MG63 (cell line): ENCODE measurements around the gene PCBP4. TPM values are rescaled to one million over a fixed set of nuclear protein-coding genes. Genes with fewer than 3 reads are reported as not detected.
"Not testable (repeated sequence)": the region's sequence is repeated elsewhere in the genome, so short reads cannot be mapped to it uniquely, and the experiment has no call there.

Source experiments
- DNase-seq: peaks from one replicate; pipeline ENCODE4 v3.0.0-alpha.2; 2020
- H3K27me3 ChIP-seq: fragments of 250-450 bp; sonication (Bioruptor Pico); 2 replicates; pipeline ENCODE4 v1.5.1; 2020; ENCODE audit warnings: mild to moderate bottlenecking, moderate library complexity
- H3K36me3 ChIP-seq: fragments of 250-450 bp; sonication (Bioruptor Pico); 2 replicates; pipeline ENCODE4 v1.5.1; 2020; ENCODE audit warnings: mild to moderate bottlenecking, moderate library complexity
- H3K4me3 ChIP-seq: fragments of 250-450 bp; sonication (Bioruptor Pico); 2 replicates; pipeline ENCODE4 v1.5.1; 2020; ENCODE audit warnings: mild to moderate bottlenecking, moderate library complexity
- H3K9me3 ChIP-seq: fragments of 250-450 bp; sonication (Bioruptor Pico); 2 replicates; pipeline ENCODE4 v1.5.1; 2020; ENCODE audit warnings: mild to moderate bottlenecking, moderate library complexity
- total RNA-seq: library from RNA; depleted of rRNA; stranded (reverse); fragments of >200 nt; shearing (Covaris generic); gene quantifications from 2 replicates; pipeline ENCODE4 v1.2.3, GENCODE V29; 2014; ENCODE audit warnings: low replicate concordance

Gene PCBP4
- total RNA-seq, 1 experiment from 2014 or later = 24.8 TPM

GRCh38 chr3:51940648-51941462, 26.4 kb downstream of the PCBP4 start:
- H3K9me3 ChIP-seq = no peaks in the 10 kb centered on the region
- peaks cover 7% of the 10 kb centered on the region for H3K36me3 ChIP-seq
- H3K4me3 ChIP-seq = peak overlapping the region; percentile 88
- H3K27me3 ChIP-seq = no peaks in the 10 kb centered on the region
- no peak for DNase-seq

GRCh38 chr3:51938780-51939425, 28.4 kb downstream of the PCBP4 start:
- DNase-seq = no peak
- H3K27me3 ChIP-seq = no peaks in the 10 kb centered on the region
- no peaks in the 10 kb centered on the region for H3K9me3 ChIP-seq
- H3K4me3 ChIP-seq = no peak overlapping the region
- peaks cover 7% of the 10 kb centered on the region for H3K36me3 ChIP-seq

- Histone ChIP-seq H3K9me3 (no peaks in the 10 kb centered on the region), H3K27me3 (no peaks in the 10 kb centered on the region), H3K4me3 (no peak overlapping the region), H3K36me3 (peaks cover 7% of the 10 kb centered on the region)
- no peak for DNase-seq
Measured at GRCh38 chr3:51937611-51938450, 29.4 kb downstream of the PCBP4 start.

- H3K36me3 ChIP-seq = peaks cover 7% of the 10 kb centered on the region
- DNase-seq = peak; percentile 16
- H3K4me3 ChIP-seq = no peak overlapping the region
- no peaks in the 10 kb centered on the region for H3K27me3 ChIP-seq
- H3K9me3 ChIP-seq = no peaks in the 10 kb centered on the region
Measured at GRCh38 chr3:51937014-51937413, 30.2 kb downstream of the PCBP4 start.

DNA sequence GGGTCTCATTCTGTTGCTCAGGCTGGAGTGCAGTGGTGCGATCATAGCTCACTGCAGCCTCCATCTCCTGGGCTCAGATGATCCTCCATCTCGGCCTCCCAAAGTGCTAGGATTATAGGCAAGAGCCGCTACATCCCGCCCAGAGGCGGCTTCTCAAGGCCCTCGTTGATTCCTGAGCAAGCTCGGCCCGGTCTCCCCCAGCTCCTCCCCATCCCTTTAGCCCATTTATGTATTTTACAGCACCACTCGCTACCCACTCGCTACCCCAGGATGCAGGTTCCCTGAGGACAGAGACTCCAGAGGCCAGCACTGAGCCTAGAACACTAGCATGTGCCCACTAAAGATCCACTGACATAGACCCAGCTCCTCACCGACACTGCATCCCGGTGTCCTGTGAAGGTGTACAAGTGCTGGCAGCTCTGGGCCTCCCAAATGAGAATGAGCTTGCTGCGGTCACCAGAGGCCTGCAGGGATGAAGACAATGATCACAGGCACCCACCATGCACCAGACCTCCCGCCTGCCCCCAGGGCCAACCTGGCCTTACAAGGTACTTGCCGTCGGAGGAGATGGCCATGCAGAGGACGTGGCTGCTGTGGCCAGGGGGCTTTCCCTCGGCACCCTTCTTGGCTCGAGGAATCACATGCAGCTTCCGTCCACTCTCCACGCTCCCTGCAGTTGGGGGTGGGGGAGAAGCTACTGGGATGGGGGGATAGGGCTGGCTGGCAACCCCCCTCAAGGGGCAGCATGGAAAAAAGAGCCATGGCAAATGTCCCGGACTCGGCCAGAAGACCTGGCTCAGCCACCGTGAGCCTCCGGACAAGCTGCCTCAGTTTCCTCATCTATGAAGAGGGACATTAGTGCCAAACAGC, 31.1 kb downstream of the PCBP4 start:
- H3K27me3 ChIP-seq = no peaks in the 10 kb centered on the region
- peaks cover 7% of the 10 kb centered on the region for H3K36me3 ChIP-seq
- H3K4me3 ChIP-seq = no peak overlapping the region
- DNase-seq = no peak
- no peaks in the 10 kb centered on the region for H3K9me3 ChIP-seq

DNA sequence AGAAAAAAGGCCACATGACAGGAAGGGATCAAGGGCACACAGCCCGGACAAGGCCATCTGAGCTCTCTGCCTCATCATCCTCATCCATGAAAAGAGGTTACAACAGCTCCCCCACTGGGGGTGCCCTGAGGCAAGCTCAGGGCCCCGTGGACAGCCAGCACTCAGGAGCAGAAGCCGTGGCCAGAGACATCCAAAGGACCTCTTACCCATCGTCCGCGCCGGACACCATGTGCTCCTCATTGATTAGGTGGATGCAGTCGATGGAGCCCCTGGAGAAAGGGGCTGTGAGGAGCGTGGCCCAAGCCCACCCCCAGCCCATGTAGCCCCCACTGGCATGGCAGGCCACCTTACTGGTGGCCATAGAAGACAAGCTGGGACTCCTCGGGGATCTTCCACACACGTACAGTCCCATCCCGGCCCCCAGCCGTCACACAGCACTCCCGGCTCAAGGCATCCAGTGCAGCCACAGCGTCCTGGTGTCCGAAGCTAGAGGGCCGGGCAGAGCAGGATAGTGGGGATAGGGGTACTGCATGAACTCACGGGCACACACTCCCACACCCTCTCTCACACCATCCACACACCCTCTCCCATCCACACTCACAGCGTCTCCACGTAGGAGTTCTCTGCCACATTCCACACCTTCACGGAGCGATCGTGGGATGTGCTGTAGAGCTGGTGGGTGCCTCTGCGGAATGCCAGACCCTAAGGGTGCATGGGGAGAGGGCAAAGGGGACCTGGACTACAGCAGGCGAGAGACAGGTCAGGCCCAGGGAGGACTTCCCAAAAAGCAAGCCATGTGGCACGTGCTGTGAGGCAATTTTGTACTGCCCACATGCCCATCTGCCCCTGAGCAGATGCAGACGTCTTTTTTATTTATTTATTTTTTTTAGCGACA, 32.0 kb downstream of the PCBP4 start:
- Histone ChIP-seq H3K9me3 (no peaks in the 10 kb centered on the region), H3K4me3 (no peak overlapping the region), H3K27me3 (no peaks in the 10 kb centered on the region), H3K36me3 (peaks cover 7% of the 10 kb centered on the region)
- DNase-seq = no peak

DNA sequence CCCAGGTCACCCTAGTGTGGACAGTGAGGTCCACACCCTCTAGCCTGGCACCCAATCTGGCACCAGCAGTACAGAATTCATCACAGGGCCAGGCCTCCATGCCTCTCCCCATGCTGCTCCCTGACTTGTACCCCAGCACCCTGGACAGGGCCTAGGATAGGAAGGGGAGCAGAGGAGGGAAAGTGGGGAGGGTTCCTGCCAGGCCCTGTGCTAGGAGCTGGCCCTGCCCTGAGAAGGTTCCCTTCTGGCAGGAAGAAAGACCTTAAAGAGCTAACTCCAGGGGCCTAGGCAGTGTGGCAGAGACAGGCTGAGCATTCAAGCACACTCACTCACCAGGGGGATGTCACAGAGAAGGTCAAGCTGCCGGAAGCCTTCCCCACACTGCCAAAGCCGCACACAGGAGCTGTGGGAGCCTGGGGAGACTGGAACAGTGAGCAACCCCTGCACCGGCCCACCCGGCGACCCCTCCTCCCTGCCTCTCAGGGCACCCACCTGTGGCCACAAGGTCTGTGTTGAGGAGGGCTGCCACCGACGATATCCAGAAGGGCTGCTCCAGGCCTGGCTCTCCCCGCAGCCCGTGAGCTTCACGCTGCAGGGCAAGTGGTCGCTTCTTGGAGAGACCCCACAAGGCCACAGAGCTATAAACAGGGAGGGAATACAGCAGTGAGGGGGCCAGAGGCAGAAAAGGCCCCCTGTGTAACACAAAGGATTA, 33.0 kb downstream of the PCBP4 start:
- no peaks in the 10 kb centered on the region for H3K27me3 ChIP-seq
- peaks cover 7% of the 10 kb centered on the region for H3K36me3 ChIP-seq
- H3K9me3 ChIP-seq = no peaks in the 10 kb centered on the region

GRCh38 chr3:51933471-51934138, 33.6 kb downstream of the PCBP4 start:
- DNase-seq = no peak
- Histone ChIP-seq H3K9me3 (no peaks in the 10 kb centered on the region), H3K27me3 (no peaks in the 10 kb centered on the region), H3K36me3 (peaks cover 7% of the 10 kb centered on the region), H3K4me3 (no peak overlapping the region)

More for the DNA sequence above, 33.0 kb downstream of the PCBP4 start:
- DNase-seq = no peak
- H3K4me3 ChIP-seq = no peak overlapping the region

DNA sequence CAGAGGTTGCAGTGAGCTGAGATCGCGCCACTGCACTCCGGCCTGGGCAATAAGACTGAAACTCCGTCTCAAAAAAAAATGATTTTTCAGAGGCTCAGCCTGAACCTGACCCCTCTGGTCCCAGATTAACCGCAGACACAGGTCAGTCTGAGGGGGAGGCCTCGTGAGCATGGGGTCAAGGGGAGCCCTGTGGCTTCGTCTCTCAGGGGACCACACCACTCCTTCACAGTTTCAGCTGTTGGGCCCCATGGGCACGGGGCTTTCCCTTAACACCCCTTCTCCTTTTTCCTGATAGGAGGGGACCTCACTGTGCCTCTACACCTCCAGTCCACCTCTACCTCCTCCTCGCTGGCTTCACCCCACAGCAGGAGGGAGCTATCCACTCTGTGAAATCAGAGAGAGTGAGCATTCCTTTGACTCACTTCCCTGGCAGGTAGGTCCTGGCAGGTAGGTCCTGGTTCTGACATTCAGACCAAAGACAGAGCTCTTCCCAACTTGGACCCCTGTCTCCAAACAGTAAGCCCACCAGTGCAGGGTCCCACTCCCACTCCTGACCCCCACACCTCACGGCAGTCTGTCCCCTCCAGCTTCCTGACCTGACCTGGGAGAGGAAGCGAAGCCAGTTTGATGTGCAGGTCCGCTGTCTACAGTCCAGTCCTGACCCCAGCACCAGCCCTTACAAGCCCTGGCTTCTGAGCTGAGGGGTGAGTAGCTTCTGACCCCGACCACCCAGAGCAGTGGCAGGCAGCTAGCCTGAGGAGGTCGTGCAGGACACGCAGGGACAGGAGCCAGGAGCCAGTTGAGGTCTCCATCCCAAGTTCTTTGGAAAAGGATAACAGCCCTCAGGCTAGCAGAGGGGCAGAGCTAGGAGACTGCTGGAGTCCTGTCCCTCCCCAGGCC, 34.5 kb downstream of the PCBP4 start:
- Histone ChIP-seq H3K9me3 (no peaks in the 10 kb centered on the region), H3K27me3 (no peaks in the 10 kb centered on the region), H3K36me3 (no peaks in the 10 kb centered on the region; the same call in none of the 2 replicates), H3K4me3 (no peak overlapping the region)
- DNase-seq = no peak

- no peaks in the 10 kb centered on the region for H3K27me3 ChIP-seq
- H3K4me3 ChIP-seq = no peak overlapping the region
- no peaks in the 10 kb centered on the region for H3K9me3 ChIP-seq
- H3K36me3 ChIP-seq = no peaks in the 10 kb centered on the region; the same call in none of the 2 replicates
- no peak for DNase-seq
Measured at GRCh38 chr3:51931756-51932155, 35.5 kb downstream of the PCBP4 start.

DNA sequence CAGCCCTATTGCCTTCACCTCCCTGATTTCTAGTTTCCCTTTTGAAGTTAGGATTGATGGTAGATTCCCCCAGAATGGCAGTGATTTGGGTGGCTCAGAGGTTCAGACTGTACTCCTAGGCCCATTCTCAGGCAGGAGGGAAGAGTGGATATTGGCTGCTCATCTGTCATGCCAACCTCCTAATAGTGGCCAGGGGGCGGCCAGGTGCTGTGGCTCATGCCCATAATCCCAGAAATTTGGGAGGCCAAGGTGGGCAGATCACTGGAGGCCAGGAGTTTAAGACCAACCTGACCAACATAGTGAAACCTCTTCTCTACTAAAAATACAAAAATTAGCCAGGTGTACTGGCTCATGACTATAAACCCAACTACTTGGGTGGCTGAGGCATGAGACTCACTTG, 36.8 kb downstream of the PCBP4 start:
- Histone ChIP-seq H3K9me3 (no peaks in the 10 kb centered on the region), H3K4me3 (no peak overlapping the region), H3K27me3 (no peaks in the 10 kb centered on the region), H3K36me3 (no peaks in the 10 kb centered on the region; the same call in none of the 2 replicates)
- no peak for DNase-seq

GRCh38 chr3:51929420-51930003, 37.7 kb downstream of the PCBP4 start:
- Histone ChIP-seq H3K9me3 (no peaks in the 10 kb centered on the region), H3K27me3 (no peaks in the 10 kb centered on the region), H3K36me3 (no peaks in the 10 kb centered on the region; the same call in 1 of the 2 replicates), H3K4me3 (no peak overlapping the region)
- DNase-seq = no peak

- not testable (repeated sequence) for H3K9me3 ChIP-seq, H3K27me3 ChIP-seq, H3K4me3 ChIP-seq, H3K36me3 ChIP-seq, DNase-seq
Measured at GRCh38 chr3:51928981-51929380, 38.3 kb downstream of the PCBP4 start.
